Prostate gland (tissue), 2 donors: ENCODE data around the gene NFIC.

Source experiments
- POLR2A ChIP-seq: fragments of 450-650 bp; IDR thresholded peaks from one replicate; pipeline ENCODE4 v1.6.1; 2016; ENCODE audit warnings: antibody characterized with exemption, mild to moderate bottlenecking
- TF ChIP-seq, protein P1 (sequence below), 4 experiments: fragments of 200-600 bp in 2 of 4; fragments of 450-650 bp in 2 of 4; sonication (generic) in 2 of 4; IDR thresholded peaks; 1 replicate in 3 of 4; 2 replicates in 1 of 4; pipeline ENCODE4 v1.5.1; 2016 to 2019; ENCODE audit warnings: antibody characterized with exemption in 4 of 4, mild to moderate bottlenecking in 2 of 4, moderate library complexity in 2 of 4

DNA sequence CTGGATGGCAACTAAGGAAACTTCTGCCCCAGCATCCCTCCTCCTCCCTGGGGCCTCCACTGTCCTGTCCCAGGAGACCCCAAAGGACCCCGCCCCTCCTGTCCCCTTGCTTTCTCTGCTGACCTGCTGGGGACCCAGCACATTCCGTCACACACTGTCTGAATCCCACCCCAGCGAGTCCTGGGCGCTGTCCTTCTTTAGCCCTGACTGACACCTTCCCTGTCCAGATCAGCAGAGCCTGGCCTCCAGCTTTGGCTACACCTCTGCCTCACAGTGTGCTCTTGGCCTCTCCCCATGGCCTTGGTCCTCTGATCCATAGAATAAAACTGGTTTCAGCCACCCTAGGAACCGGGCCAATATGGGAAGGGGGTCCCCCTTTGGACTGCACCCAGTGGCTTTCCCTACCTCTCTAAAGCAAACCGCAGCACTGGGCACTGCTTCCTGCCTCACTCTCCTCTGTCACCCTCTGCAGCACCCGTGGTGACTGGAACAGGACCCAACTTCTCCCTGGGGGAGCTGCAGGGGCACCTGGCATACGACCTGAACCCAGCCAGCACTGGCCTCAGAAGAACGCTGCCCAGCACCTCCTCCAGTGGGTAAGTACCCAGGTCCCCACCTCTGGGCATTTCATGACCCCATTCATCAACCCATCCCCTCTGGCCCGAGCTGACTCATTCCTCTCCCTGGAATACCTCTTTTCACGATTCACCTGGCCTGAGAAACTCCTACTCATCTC is 67.6 kb downstream of the NFIC start:
- TF ChIP-seq, protein P1, sequence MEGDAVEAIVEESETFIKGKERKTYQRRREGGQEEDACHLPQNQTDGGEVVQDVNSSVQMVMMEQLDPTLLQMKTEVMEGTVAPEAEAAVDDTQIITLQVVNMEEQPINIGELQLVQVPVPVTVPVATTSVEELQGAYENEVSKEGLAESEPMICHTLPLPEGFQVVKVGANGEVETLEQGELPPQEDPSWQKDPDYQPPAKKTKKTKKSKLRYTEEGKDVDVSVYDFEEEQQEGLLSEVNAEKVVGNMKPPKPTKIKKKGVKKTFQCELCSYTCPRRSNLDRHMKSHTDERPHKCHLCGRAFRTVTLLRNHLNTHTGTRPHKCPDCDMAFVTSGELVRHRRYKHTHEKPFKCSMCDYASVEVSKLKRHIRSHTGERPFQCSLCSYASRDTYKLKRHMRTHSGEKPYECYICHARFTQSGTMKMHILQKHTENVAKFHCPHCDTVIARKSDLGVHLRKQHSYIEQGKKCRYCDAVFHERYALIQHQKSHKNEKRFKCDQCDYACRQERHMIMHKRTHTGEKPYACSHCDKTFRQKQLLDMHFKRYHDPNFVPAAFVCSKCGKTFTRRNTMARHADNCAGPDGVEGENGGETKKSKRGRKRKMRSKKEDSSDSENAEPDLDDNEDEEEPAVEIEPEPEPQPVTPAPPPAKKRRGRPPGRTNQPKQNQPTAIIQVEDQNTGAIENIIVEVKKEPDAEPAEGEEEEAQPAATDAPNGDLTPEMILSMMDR (IDR thresholded peaks at IDR 0.05) = no peak
- TF ChIP-seq POLR2A = no peak
